ENCODE results near the gene PSG4. TPM values are rescaled to one million over a fixed set of nuclear protein-coding genes. Genes with fewer than 3 reads are reported as not detected.
"Not testable (repeated sequence)": the region's sequence is repeated elsewhere in the genome, so short reads cannot be mapped to it uniquely, and the experiment has no call there.

Gene PSG4
- total RNA-seq, 6 experiments from 2014 or later, result not detected

- DNase-seq; H3K27ac ChIP-seq; H3K4me3 ChIP-seq; H3K4me1 ChIP-seq; H3K27me3 ChIP-seq; H3K9me3 ChIP-seq; ATAC-seq; H3K36me3 ChIP-seq; intact Hi-C loops (cut with DNase I): not testable (repeated sequence)
- 41% methylated on average over 2 of the region's 2 CpGs for WGBS (ENCODE audit: insufficient coverage, low coverage, low lambda C conversion rate, missing lambda C conversion rate)
These were observed 43.2 kb downstream of the PSG4 start for GRCh38 chr19:43162261-43162660.

DNA sequence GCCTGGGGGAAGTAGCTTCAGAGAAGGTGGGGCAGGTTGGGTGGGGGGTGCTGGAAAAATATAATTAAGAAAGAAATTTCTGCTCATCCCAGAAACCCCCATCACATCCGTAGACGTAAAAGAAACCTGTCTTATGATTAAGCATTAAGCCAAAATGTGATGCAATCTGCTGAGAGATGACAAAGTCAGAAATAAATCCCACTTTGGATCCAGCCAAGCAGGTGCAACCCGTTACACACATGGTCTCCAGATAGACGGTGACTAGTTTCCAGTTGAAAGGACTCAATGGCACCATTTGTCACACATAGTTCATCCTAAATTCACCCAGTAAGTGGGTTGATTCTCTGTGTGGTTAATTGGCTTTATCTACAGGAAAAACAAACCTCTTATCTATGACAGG, 53.2 kb downstream of the PSG4 start:
- Histone ChIP-seq H3K36me3 (no peaks in the 10 kb centered on the region), H3K4me1 (no peaks in the 10 kb centered on the region), H3K4me3 (no peak overlapping the region), H3K27me3 (no peaks in the 10 kb centered on the region), H3K27ac (no peak overlapping the region), H3K9me3 (no peaks in the 10 kb centered on the region)
- intact Hi-C loops (cut with DNase I), result no loop called here
- TF ChIP-seq POLR2A (IDR thresholded peaks at IDR 0.05) (no peak), CTCF (IDR thresholded peaks at IDR 0.05) (no peak)
- no peak for ATAC-seq
- WGBS (ENCODE audit: insufficient coverage, low coverage, low lambda C conversion rate, missing lambda C conversion rate), result 59% methylated on average over 4 of the region's 4 CpGs
- DNase-seq, result no peak

DNA sequence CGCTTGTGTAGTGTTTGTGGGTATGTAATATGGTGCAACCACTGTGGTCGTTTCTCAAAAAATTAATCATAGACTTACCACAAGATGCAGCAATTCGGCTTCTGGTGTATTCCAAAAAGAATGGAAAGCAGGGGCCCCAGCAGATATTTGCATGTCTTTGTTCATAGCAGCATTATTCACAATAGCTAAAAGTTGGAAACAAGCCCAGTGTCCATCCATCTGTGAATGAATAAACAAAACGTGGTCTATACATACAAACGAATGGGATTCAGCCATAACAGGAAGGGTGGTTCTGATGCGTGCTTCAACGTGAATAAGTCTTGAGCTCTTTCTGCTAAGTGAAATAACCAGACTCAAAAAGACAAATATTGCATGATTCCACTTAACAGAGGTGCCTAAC, 55.6 kb downstream of the PSG4 start:
- intact Hi-C loops (cut with DNase I); H3K9me3 ChIP-seq; H3K36me3 ChIP-seq; DNase-seq; H3K27me3 ChIP-seq; H3K27ac ChIP-seq; H3K4me3 ChIP-seq; H3K4me1 ChIP-seq; ATAC-seq: not testable (repeated sequence)
- 57% methylated on average over 7 of the region's 7 CpGs for WGBS (ENCODE audit: insufficient coverage, low coverage, low lambda C conversion rate, missing lambda C conversion rate)

- Histone ChIP-seq H3K27ac (no peak overlapping the region), H3K9me3 (no peaks in the 10 kb centered on the region), H3K4me1 (no peaks in the 10 kb centered on the region), H3K27me3 (no peaks in the 10 kb centered on the region), H3K4me3 (no peak overlapping the region), H3K36me3 (no peaks in the 10 kb centered on the region)
- TF ChIP-seq POLR2A (IDR thresholded peaks at IDR 0.05) (no peak), CTCF (IDR thresholded peaks at IDR 0.05) (no peak)
- intact Hi-C loops (cut with DNase I), result no loop called here
- 56% methylated on average over 1 of the region's 1 CpG for WGBS (ENCODE audit: insufficient coverage, low coverage, low lambda C conversion rate, missing lambda C conversion rate)
- no peak for ATAC-seq
- no peak for DNase-seq
These were observed 57.2 kb downstream of the PSG4 start for GRCh38 chr19:43148233-43148632.

Other genes starting within 250 kb of the PSG4 start
- gene PSG11, start 179.2 kb downstream of the PSG4 start, total RNA-seq, result not detected
- not detected for gene PSG2, start 122.9 kb downstream of the PSG4 start, total RNA-seq
- gene PSG5, start 19.1 kb downstream of the PSG4 start, total RNA-seq, result not detected
- gene PSG9, start 63.9 kb upstream of the PSG4 start, total RNA-seq, result not detected
- gene CD177, start 148.0 kb upstream of the PSG4 start, total RNA-seq, result 1 to 10 TPM in 3 of 6 experiments, under 1 TPM in 2, not detected in 1; 0.51 to 5.3 (median 1.3) TPM
- not detected for gene TEX101, start 209.3 kb upstream of the PSG4 start, total RNA-seq